Activated CD4-positive, alpha-beta T cell treated with anti-CD3 and anti-CD28 coated beads, Interleukin-2, amount 50 U/mL, for 24 hours (primary cell): ENCODE results near the gene NAV2.

Experiments
- DNase-seq, 2 donors: peaks; one replicate each; pipeline ENCODE4 v3.0.0-alpha.2; 2020; ENCODE audit warnings: low read depth in 1 of 2, low spot score in 1 of 2

Gene NAV2

DNA sequence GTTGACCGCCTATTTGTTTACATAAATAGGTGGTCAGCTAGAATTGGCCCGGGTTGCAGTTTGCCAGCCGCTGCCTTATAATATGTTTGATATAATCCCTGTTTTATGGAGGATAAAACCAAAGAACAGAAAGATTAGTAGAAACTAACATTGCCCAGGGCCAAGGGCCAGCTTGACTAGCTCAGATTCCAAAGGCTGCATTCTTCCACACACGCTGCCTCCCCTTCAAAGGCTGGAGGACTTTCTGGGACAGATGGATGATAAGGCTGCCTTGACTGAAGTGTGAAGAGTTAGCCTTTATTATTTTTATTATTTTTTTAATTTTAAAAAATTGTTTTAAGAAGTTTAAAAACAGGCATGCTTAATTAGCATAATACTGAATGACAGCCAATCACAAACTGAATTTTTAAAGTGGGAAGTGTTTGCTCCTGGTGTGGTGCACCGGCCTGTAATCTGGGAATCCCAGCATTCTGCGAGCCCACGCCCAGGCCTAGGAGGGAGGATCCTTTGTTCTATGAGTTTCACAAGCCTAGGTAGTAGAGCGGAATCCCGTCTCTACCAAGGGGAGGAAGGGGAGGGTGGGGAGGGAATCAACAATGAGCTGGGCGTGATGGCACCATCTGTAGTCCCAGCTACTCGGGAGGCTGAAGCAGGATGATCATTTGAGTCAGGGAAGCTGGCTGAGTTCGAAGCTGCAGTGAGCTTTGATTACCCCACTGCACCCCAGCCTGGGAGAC, 114.9 kb downstream of the NAV2 start:
- DNase-seq: no peak

DNA sequence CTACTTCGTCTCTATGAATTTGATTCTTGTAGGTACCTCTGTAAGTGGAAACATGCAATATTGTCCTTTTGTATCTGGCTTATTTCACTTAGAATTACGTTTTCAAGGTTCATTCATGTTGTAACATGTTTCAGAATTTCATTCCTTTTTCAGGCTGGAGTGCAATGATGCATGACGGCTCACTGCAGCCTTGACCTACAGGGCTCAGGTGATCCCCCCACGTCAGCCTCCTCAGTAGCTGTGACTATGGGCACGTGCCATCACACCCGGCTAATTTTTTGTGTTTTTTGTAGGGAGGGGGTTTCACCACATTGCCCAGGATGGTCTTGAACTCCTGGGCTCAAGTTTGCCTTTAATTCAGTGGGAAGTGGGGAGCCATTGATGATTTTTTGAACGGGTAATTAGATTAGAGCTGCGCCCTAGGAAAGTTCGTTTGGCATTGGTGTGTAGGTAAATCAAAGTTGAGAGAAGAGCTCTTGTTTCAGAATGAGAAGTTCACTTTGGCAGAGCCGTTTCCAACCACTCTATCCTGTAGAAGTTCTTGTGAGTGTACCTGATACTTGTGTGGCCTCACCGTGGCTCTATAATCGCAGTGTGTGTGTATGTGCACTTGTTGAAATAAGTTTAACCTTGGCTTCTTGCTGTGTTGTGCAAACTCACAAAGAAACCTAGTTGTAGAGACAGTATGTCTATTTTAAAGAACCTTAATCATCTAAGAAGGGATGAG, 115.9 kb downstream of the NAV2 start:
- DNase-seq: no peak

DNA sequence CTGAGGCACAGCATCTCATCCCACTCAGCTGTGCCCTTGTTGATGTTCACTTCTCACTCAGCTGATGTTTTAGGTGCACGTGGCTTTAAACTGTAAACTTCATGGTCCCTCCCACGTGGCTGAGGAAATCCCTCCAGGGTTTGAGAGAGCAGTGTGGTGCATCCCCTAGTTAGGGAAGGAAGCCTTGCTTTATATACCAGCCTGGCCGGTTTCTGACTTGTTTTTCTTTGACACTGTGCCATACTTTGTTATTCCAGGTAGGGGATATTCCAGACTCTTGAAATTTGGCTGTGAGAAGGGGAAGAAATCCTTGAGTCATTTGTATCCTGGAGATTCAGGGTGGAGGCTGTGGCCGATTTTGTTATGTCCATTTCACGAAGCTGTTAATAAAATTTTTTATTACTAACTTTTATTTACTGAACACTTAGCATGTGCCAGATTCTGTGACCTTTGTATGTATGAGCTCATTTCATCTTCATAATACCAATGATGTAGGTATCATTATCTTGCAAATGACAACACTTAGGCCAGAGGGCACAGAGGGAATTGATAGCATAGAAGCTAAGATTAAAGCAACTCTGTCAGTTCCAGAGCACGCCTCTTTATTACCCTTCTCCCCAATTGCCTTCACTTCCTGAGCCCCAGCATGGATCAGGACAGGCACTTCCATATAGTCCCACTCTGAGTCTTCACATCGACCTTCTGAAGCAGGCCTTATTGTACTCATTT, 116.6 kb downstream of the NAV2 start:
- no peak for DNase-seq

DNA sequence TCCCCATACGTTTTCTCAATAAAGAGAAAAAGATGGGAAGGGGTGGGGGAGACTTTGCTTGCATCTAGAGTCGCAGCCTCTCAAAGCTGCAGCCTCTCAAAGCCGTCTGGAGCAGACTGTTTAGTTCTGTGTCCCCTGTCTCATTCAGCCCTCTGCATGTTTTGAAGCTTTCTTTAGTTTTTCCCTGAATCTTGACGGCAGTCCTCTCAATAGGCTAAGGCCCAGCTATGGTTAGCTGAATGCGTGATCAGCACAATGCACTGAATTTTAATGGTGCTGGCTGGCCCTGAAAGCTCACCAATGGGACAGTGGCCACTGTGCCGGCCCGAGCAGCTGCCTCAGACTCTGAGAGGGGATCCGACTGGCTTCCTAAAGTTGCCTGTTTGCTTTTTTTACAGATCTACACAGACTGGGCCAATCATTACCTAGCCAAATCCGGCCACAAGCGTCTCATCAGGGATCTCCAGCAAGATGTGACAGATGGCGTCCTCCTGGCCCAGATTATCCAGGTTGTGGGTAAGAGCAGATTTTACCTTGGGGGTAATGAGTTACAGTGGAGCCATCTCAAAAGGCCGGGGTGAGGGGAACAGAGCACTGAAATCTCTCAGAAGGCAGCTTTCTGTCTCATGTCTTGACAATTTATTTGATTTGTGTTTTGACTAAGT, 119.6 kb downstream of the NAV2 start:
- DNase-seq: no peak

DNA sequence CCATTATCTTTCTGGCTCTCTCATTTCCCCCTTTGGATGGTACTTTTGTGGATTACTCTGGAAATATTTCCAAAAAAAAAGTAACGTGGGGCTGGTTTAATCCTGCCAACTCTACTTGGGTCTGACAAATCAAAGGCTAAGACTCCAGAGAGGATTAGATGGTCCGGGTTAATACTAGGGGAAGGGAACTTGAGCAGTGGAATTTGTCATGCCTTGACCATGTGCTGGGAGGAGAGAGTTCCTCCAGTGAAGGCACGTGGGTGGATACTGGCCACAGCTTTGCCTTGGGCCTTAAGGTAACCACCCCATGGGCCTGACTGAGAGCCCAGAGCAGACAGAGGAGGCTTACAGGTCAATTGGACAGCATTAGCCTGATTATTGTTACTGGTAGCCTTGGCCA, 120.3 kb downstream of the NAV2 start:
- no peak for DNase-seq

DNA sequence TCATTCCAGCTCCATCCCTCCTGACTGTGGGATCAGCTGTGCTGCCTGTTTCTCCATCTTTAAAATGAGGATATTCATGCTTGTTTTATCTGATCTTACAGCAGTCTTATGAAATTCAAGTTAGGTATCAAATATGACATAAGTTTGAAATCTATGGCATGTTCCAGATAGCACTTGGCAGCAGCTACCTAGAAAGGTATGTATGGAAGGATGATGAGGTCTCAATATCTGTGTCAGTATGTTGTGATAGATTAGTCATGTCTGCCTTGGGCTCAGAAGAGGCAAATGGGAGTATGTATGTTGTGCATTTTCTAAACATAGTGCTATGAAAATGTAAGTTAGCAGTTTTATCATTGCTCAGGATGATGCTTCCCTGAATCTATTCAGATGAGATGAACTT, 122.1 kb downstream of the NAV2 start:
- DNase-seq: no peak

DNA sequence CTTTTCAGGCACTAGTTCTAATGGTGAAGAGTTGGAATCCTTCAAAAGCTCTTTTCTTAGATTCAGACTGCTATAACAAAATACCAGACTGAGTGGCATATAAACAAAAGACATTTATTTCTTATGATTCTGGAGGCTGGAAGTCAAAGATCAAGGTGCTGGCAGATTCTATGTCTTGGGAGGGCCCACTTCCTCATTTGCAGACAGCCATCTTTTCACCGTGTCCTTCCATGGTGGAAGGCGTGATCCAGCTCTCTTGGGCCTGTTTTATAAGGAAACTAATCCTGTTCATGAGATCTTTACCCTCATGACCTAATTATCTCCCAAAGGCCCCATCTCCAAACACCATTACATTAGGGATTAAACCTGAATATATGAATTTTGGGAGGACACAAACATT, 124.0 kb downstream of the NAV2 start:
- DNase-seq: no peak

DNA sequence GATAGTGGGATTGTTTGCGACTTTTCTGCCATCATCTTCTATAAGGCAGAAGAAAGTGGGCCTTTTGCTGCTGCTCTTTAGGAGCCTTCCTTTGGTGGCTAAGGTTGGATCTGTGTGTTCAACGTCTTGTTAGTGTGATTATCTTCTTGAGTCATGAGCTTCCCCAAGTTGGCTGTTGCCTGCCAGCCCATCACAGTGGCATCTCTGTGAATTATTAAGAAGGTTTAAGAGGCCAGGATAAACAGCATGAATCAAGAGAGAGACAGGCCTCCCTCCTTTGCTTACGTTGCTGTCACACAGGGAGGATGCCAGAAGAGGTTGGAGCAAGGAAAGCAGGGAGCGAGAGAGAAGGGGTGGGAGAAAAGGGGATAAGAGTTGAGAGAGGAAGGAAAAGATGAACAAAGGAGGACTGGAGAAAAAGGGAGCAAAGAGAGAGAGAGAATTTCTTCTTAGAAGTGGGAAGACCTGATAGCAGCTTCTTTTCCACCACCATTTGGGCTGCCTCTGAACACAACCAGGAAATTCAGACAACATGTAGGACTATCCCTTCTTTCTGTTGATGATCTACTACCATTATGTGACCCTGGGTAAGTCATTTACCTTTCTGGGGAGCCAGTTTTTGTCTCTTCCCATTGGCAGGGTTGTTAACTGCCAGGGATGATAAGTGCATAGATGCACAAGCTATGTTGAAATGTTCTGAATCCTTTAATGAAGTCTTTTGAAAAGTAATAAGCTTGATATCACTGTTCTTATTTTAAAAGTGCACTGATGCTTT, 126.5 kb downstream of the NAV2 start:
- DNase-seq: no peak

DNA sequence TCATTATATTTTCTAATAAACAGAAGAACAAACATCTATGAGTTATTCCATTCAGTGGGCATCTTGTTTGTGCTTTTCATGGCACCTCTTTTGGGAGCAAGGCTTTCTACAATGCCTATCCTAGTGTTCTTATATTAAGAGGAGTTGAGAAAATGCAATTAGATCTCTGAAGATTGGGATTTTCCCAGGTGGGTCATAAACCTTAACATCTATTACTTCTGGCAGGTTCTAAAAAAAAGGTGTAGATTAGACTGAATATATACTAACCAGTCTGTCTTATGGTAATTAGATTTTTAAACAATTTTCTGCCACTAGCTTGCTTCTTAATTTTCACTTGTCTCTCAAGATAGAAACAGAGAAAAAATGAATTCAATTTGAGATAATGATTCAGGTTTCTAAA, 128.3 kb downstream of the NAV2 start:
- DNase-seq: no peak

DNA sequence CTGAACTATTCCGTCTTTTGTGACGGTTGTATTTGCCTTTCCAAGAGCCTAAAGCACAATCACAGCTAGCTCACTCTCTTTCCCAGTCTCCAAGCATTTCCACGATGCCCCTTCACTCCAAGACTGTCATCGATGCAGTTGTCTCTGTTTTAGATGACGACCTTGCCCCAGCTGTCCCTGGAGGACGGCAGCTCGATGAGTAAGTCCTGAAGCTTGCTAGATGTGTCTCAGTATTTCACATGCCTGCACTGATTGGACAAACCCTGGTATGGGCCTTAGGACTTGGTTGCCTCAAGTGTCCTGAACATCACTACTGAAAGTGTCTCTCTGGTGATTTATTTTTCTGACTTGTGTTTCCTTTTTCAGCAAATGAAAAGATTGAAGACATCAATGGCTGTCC, 129.9 kb downstream of the NAV2 start:
- no peak for DNase-seq

DNA sequence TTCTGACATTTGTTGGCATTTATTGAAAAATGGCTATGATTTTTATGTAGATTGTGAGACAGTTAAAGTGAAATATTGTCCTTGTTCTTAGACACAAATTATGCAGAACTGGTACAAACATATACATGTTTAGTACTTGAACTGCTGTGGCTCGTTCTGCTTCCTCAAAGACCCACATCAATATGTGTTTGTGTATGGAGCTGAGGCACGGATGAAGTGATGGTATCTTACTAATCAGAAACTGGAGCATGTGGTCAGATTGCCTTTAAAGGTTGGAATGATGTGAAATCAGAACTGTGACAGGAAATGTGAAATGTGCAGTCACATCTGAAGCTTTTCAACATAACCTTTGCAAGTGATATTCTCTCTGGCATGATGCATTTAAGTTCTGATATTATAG, 130.4 kb downstream of the NAV2 start:
- DNase-seq: no peak

DNA sequence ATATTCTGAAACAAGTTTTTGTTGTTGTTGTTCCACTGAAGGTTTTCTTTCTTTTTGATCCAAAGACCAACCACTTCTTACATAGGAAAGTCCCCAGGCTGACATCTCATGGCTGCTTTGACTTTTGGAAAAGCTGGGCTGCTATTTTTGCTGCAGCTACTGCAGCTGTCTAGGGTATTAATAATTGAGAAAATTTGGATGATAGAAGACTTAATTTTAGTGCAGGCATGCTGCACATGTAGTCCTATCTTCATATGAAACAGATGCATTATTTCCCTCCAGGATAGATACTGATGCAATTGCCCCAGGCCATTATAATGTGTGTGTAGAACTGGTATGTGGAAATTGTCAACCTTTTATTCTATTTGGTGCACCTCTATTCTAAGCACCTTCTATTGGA, 131.4 kb downstream of the NAV2 start:
- DNase-seq: no peak

DNA sequence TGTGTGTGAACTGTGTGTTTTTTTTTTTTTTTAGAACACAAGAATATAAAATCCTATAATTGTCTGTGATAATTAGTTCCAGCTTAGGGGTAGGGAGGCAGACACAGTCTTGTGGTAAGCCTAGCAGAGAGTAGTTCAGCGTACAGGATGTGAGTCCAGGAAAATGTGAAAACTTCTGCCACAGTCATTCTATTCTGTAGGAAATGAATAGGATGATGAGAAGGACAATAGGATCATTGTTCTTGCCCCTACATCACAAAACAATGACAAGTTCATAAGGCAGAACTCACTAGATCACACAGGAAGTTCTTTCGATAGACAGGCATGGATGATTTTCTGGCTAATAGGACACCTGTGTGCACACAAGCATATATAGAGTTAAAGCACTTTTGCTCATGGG, 132.2 kb downstream of the NAV2 start:
- DNase-seq: no peak

DNA sequence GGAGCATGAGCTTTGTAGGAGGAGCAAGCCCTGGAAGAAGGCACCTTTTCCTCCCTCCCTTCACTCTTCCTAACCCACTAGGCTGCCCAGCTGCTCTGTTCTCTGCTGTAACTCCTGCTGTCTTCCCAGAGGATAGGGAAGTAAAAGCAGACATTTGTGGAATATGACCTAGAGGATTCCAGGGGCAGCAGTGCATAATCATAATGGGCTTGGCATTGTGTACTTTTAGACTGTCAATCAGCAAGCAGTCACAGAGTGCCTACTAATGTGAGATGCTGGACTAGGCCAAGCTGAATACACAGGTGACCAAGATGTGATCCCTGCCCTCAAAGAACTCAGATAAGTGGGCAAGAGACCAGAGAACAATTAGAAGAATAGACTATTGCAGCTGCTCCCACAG, 133.0 kb downstream of the NAV2 start:
- DNase-seq: no peak

DNA sequence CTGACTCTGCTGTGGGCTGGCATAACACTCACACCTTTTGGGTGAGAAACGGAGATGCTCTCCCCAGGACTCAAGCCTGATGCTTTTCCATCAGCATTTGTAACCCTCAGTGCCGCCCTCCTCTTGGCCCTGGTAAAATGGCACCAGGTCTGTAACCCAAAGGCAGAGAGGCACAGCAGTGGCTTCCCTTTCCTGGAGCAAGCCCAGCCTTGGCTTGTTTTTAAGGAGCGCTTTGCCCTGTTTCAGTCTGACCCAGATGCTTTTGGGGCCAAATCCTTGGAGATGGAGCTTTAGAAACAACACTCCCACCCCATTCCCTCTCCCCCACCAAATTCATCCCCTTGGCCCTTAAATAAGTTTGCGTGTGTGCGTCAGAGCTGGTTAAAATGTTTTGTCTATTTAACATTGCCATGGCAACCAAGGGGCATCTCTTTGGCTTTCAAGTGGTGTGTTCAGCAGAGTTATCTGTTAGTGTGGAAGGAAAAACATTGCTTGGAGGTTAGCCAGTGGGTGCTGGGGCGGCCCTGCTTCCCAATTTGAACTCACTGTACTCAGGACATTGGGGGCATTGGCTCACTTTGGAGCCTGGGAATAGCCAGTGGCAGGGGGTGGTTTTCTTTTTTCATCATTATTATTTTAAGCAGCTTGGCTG, 134.1 kb downstream of the NAV2 start:
- no peak for DNase-seq

DNA sequence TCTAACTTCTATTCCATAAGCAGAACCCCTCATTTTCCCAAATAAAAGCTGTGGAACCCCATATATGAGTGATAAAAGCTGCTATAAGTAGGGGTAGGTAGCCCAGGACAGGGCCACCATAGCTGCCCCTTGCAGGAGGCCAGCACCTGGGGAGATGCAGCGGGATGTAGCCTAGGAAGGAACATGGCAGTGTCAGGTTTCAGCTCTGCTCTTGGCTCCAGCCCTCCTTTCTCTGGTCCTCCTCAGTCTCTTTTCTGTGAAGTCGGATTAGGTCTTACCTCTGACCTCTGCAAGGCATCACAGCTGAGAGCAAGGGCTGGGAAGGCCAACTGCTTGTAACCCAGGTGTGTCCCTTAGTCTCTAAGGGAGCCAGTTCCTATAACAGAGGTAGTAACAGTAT, 135.6 kb downstream of the NAV2 start:
- no peak for DNase-seq

DNA sequence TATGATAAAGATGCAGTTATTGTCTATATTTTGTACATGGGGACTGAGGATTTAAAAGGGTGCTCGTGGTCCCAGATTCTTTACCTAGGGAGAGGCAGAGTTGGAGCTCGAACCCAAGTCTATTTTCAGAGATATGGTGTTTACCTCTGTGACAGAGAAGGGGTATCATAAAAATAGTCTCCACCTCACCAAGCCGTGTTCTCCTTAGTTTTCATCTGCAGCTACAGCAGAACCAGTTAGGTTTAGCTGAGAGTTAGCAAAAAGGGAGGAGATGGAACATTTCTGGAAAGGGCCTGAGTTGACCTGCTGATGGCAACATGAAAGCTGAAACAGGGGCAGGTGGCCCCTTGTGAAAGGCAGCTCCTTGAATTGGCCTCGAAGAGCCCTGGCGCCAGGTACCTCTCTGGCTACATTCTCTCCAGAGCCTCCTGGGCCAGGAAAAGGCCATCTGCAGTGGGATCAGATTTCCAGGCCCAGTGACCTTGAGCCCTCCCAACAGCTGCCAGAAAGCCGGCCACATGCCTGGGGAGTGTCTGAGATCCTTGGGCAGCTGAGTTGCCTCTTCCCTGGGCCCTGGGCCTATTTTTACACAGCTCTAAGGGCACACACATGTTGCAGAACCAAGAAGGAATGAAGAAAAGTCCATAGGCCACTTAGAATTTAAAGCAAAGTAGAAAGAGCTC, 136.6 kb downstream of the NAV2 start:
- no peak for DNase-seq

DNA sequence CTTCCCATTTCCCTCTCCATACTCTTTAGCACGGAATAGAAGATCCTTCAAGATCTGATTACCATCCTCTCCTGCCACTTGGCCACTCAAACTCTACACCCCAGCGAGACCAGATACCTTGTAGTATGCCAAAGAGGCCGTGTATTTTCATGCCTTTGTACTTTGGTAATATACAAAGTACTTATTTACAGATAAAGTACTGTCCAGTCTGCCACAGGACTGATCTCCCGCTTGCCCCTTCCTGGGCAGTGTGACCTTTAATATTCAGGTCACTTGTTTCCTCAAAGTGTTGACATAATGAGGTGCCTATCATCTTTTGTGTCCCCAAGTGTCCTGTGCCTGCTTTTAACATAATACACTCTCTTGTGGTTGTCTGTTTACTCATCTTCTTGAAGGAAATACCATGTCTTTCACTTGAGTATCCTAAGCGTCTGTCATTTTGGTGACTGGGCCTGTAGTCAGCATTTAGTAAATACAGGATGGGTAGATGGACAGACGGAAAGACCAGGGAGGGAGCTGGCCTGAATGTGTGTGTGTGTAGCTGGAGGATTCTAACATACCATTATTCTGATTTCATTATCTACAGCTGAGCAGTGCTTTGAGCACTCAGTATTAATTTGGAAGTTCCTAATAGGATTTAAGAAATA, 137.4 kb downstream of the NAV2 start:
- DNase-seq: no peak

DNA sequence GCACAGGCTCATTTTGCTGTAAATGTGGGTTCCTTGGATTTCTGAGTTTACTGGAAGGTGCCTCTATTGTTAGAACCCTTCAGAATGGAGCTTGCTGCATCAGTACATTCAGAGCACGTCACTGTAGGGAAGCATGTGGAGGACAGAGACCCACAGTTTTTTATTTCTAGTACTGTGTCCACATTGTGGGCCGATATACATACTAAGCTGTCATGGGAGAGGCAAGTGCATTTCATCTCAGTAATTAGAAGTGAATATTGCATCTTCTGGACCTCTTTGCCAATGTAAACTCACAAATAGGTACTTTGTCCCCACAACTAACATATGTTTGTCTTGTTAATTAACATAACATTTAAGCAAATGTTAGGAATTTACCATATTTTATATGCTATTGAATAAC, 139.7 kb downstream of the NAV2 start:
- DNase-seq: no peak
